IMR-90 (cell line): ENCODE measurements around the gene MRPS16. TPM values are rescaled to one million over a fixed set of nuclear protein-coding genes. Genes with fewer than 3 reads are reported as not detected.

Experiments used
- ATAC-seq: fragments of 200-7000 bp; cut with Tn5 transposase; 2 replicates; pipeline ENCODE4 v1.9.1; 2020; ENCODE audit warnings: low read depth, mild to moderate bottlenecking, moderate library complexity
- BruUV-seq: library from RNA; stranded (reverse); fragments of 400-500 nt; replicated peaks from 2 replicates; lab custom pipeline; 2021; lab: Mats Ljungman, UMichigan
- CTCF ChIA-PET: fragments of 300-600 bp; formaldehyde crosslinking; extraction: SDS; loops from one replicate; lab custom pipeline; 2021; ENCODE audit warnings: antibody characterized with exemption; lab: Yijun Ruan, JAX
- POLR2A ChIA-PET: fragments of 300-600 bp; sonication (Branson Sonifier 250); formaldehyde crosslinking; loops from one replicate; lab custom pipeline; 2022; ENCODE audit warnings: antibody characterized with exemption; ENCODE audit not compliant: unreplicated experiment; lab: Charles Lee
- DNase-seq: peaks from one replicate; pipeline ENCODE4 v3.0.0; 2013
- H2AFZ ChIP-seq: replicated peaks from 2 replicates; pipeline ENCODE3; 2013; ENCODE audit warnings: low read length, mild to moderate bottlenecking; ENCODE audit not compliant: poor library complexity
- H2AK5ac ChIP-seq: 2 replicates; pipeline ENCODE4 v1.6.1; 2013; ENCODE audit warnings: low read depth, low read length, inconsistent platforms
- H2AK9ac ChIP-seq: replicated peaks from 2 replicates; pipeline ENCODE3; 2013; ENCODE audit warnings: mild to moderate bottlenecking, low read depth, low read length, moderate library complexity; ENCODE audit not compliant: poor library complexity
- H2BK120ac ChIP-seq: 2 replicates; pipeline ENCODE4 v1.6.1; 2013; ENCODE audit warnings: low read depth, low read length, inconsistent platforms
- H2BK15ac ChIP-seq: 3 replicates; pipeline ENCODE4 v1.6.1; 2013; ENCODE audit warnings: low read depth, low read length, inconsistent platforms
- H2BK20ac ChIP-seq: 2 replicates; pipeline ENCODE4 v1.6.1; 2013; ENCODE audit warnings: low read depth, mild to moderate bottlenecking, inconsistent platforms, low read length, moderate library complexity
- H2BK5ac ChIP-seq: 2 replicates; pipeline ENCODE4 v1.6.1; 2013; ENCODE audit warnings: mild to moderate bottlenecking, low read depth, low read length, inconsistent platforms; ENCODE audit not compliant: poor library complexity, severe bottlenecking
- H3K14ac ChIP-seq: replicated peaks from 2 replicates; pipeline ENCODE4 v1.6.1; 2013; ENCODE audit warnings: low read depth, low read length, inconsistent platforms
- H3K18ac ChIP-seq: 2 replicates; pipeline ENCODE4 v1.6.1; 2013; ENCODE audit warnings: low read depth, low read length, control low read depth
- H3K23ac ChIP-seq: 2 replicates; pipeline ENCODE4 v1.6.1; 2013; ENCODE audit warnings: low read depth, low read length, inconsistent platforms
- H3K27ac ChIP-seq: 2 replicates; pipeline ENCODE4 v1.5.1; 2013; ENCODE audit warnings: mild to moderate bottlenecking, control low read depth, low read length; ENCODE audit not compliant: insufficient read depth
- H3K27me3 ChIP-seq: 2 replicates; pipeline ENCODE4 v1.6.1; 2013; ENCODE audit warnings: low read length; ENCODE audit not compliant: control insufficient read depth, insufficient read depth
- H3K36me3 ChIP-seq: 2 replicates; pipeline ENCODE4 v1.6.1; 2013; ENCODE audit warnings: low read length, mixed read lengths; ENCODE audit not compliant: control insufficient read depth, insufficient read depth
- H3K4ac ChIP-seq: 2 replicates; pipeline ENCODE4 v1.6.1; 2013; ENCODE audit warnings: low read depth, low read length, inconsistent platforms
- H3K4me1 ChIP-seq: 2 replicates; pipeline ENCODE4 v1.6.1; 2013; ENCODE audit warnings: low read length, mixed read lengths; ENCODE audit not compliant: control insufficient read depth, insufficient read depth
- H3K4me2 ChIP-seq: 2 replicates; pipeline ENCODE4 v1.6.1; 2013; ENCODE audit warnings: low read depth, mild to moderate bottlenecking, control low read depth, low read length, moderate library complexity
- H3K4me3 ChIP-seq: 2 replicates; pipeline ENCODE4 v1.5.1; 2013; ENCODE audit warnings: low read depth, mild to moderate bottlenecking, control low read depth, low read length, moderate library complexity; ENCODE audit not compliant: insufficient read depth
- H3K56ac ChIP-seq: 2 replicates; pipeline ENCODE4 v1.6.1; 2013; ENCODE audit warnings: low read length, inconsistent platforms; ENCODE audit not compliant: insufficient read depth; ENCODE audit errors: extremely low read depth
- H3K79me1 ChIP-seq, 2 experiments: 2 replicates each; pipeline ENCODE4 v1.6.1; 2013; ENCODE audit warnings: low read length in 2 of 2, inconsistent platforms in 1 of 2, low read depth in 1 of 2
- H3K9ac ChIP-seq: 2 replicates; pipeline ENCODE4 v1.6.1; 2013; ENCODE audit warnings: low read depth, low read length, control low read depth
- H3K9me1 ChIP-seq: 2 replicates; pipeline ENCODE4 v1.6.1; 2013; ENCODE audit warnings: low read length, inconsistent platforms; ENCODE audit not compliant: insufficient read depth
- H3K9me3 ChIP-seq: 2 replicates; pipeline ENCODE4 v1.6.1; 2013; ENCODE audit warnings: low read length; ENCODE audit not compliant: control insufficient read depth, insufficient read depth
- H4K20me1 ChIP-seq: 2 replicates; pipeline ENCODE4 v1.6.1; 2013; ENCODE audit warnings: low read length, inconsistent platforms; ENCODE audit not compliant: insufficient read depth
- H4K5ac ChIP-seq: 2 replicates; pipeline ENCODE4 v1.6.1; 2013; ENCODE audit warnings: mild to moderate bottlenecking, low read depth, low read length, control low read depth
- H4K8ac ChIP-seq, 2 experiments: 2 replicates each; pipeline ENCODE4 v1.6.1; 2013; ENCODE audit warnings: low read depth in 2 of 2, low read length in 2 of 2, control low read depth in 1 of 2, inconsistent platforms in 1 of 2
- H4K91ac ChIP-seq: 2 replicates; pipeline ENCODE4 v1.6.1; 2013; ENCODE audit warnings: low read depth, low read length, inconsistent platforms; ENCODE audit not compliant: insufficient read depth
- BHLHE40 ChIP-seq: fragments of 150-350 bp; IDR thresholded peaks from 2 replicates; pipeline ENCODE4 v1.6.1; 2016; ENCODE audit warnings: mild to moderate bottlenecking, low read depth, low read length
- CEBPB ChIP-seq: IDR thresholded peaks from 2 replicates; pipeline ENCODE4 v1.6.1; 2012; ENCODE audit warnings: low read depth, low read length, improper control_type of control experiment
- ELK1 ChIP-seq: fragments of 150-350 bp; IDR thresholded peaks from 2 replicates; pipeline ENCODE4 v1.6.1; 2016; ENCODE audit warnings: low read depth, mild to moderate bottlenecking, low read length, moderate library complexity, borderline replicate concordance
- MAZ ChIP-seq: IDR thresholded peaks from 2 replicates; pipeline ENCODE4 v1.6.1; 2012; ENCODE audit warnings: low read depth, mild to moderate bottlenecking, low read length, improper control_type of control experiment, moderate library complexity, borderline replicate concordance
- MXI1 ChIP-seq: IDR thresholded peaks from 2 replicates; pipeline ENCODE4 v1.6.1; 2012; ENCODE audit warnings: low read depth, mild to moderate bottlenecking, low read length, moderate library complexity, borderline replicate concordance
- POLR2A ChIP-seq: IDR thresholded peaks from 2 replicates; pipeline ENCODE4 v1.6.1; 2012; ENCODE audit warnings: mild to moderate bottlenecking, low read depth, low read length
- RAD21 ChIP-seq: IDR thresholded peaks from 2 replicates; pipeline ENCODE4 v1.6.1; 2012; ENCODE audit warnings: low read length, improper control_type of control experiment
- RCOR1 ChIP-seq: IDR thresholded peaks from 2 replicates; pipeline ENCODE4 v1.6.1; 2012; ENCODE audit warnings: mild to moderate bottlenecking, low read length, improper control_type of control experiment; ENCODE audit not compliant: insufficient replicate concordance
- RFX5 ChIP-seq: IDR thresholded peaks from 2 replicates; pipeline ENCODE4 v1.8.0; 2012; ENCODE audit warnings: low read depth, mild to moderate bottlenecking, low read length, moderate library complexity
- WGBS, 2 experiments: methylation state at CpG; one replicate each; pipeline versions ENCODE4 v1.1.5 to v1.1.7; 2013; ENCODE audit warnings: missing lambda C conversion rate in 2 of 2; ENCODE audit not compliant: insufficient read length in 1 of 2; ENCODE audit errors: extremely low coverage in 2 of 2; 5-methylcytosine and 5-hydroxymethylcytosine counted together
- dilution Hi-C: fragments of 300-500 bp; cut with HindIII; formaldehyde crosslinking; loops from one replicate; pipeline ENCODE4 v1.14.3; 2018; ENCODE audit warnings: low sequenced_read_pairs; ENCODE audit not compliant: unreplicated experiment
- in situ Hi-C: fragments of 300-500 bp; cut with MboI; formaldehyde crosslinking; loops from 3 replicates; pipeline ENCODE4 v1.14.3; 2019; ENCODE audit warnings: low sequenced_read_pairs, inconsistent platforms, mixed read lengths
- intact Hi-C: fragments of 100-400 bp; cut with micrococcal nuclease; formaldehyde crosslinking; loops from 2 replicates; pipeline ENCODE4 v1.10.0; 2022
- polyA plus RNA-seq, 3 experiments: library from polyadenylated mRNA; depleted of rRNA; stranded (reverse); fragments of >200 nt; gene quantifications; 2 replicates each; pipeline ENCODE4 v1.2.3, GENCODE V29; 2012; ENCODE audit warnings: low replicate concordance in 1 of 3
- total RNA-seq: library from RNA; depleted of rRNA; stranded (reverse); fragments of >200 nt; gene quantifications from 2 replicates; pipeline ENCODE4 v1.2.3, GENCODE V29; 2012
- TF ChIP-seq, protein P1 (sequence below): fragments of 150-350 bp; IDR thresholded peaks from 2 replicates; pipeline ENCODE4 v1.6.1; 2017; ENCODE audit warnings: mild to moderate bottlenecking, antibody characterized with exemption, low read length, low read depth
- TF ChIP-seq, protein P2 (sequence below): conservative IDR thresholded peaks from 2 replicates; pipeline ENCODE4 v1.5.1; 2012; ENCODE audit warnings: mild to moderate bottlenecking, low read depth, low read length, improper control_type of control experiment

MRPS16 gene
- total and polyA plus RNA-seq, 2 of the 4 experiments (the other 2 are of a cell fraction) = 45.3 to 62.4 TPM

GRCh38 chr10:73207883-73208282, 44.6 kb downstream of the MRPS16 start:
- Histone ChIP-seq H2AK5ac (no peak overlapping the region), H3K56ac (no peak overlapping the region), H2BK15ac (no peak overlapping the region), H3K9me3 (no peaks in the 10 kb centered on the region; the same call in 1 of the 2 replicates), H3K27me3 (no peaks in the 10 kb centered on the region), H4K20me1 (no peaks in the 10 kb centered on the region), H2AK9ac (no peak overlapping the region), H3K4me2 (no peak overlapping the region), H2BK20ac (no peak overlapping the region), H4K8ac (no peak overlapping the region), H3K9me1 (no peaks in the 10 kb centered on the region), H3K36me3 (peaks cover 9% of the 10 kb centered on the region), H4K91ac (no peak overlapping the region), H3K4me3 (no peak overlapping the region), H4K5ac (no peak overlapping the region), H3K23ac (no peak overlapping the region), H3K18ac (no peak overlapping the region), H3K27ac (no peak overlapping the region), H2BK120ac (no peak overlapping the region), H3K79me1 (no peaks in the 10 kb centered on the region; a peak in 1 of 4 replicates), H2BK5ac (no peak overlapping the region), H3K4ac (no peak overlapping the region), H3K4me1 (no peaks in the 10 kb centered on the region), H3K14ac (no peak overlapping the region), H2AFZ (no peak overlapping the region), H3K9ac (no peak overlapping the region)
- TF ChIP-seq, protein P1, sequence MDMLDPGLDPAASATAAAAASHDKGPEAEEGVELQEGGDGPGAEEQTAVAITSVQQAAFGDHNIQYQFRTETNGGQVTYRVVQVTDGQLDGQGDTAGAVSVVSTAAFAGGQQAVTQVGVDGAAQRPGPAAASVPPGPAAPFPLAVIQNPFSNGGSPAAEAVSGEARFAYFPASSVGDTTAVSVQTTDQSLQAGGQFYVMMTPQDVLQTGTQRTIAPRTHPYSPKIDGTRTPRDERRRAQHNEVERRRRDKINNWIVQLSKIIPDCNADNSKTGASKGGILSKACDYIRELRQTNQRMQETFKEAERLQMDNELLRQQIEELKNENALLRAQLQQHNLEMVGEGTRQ = no peak
- TF ChIP-seq RCOR1 (no peak), BHLHE40 (no peak), CEBPB (no peak), MXI1 (no peak), RFX5 (no peak), POLR2A (no peak), MAZ (no peak), ELK1 (no peak), RAD21 (no peak)
- TF ChIP-seq, protein P2, sequence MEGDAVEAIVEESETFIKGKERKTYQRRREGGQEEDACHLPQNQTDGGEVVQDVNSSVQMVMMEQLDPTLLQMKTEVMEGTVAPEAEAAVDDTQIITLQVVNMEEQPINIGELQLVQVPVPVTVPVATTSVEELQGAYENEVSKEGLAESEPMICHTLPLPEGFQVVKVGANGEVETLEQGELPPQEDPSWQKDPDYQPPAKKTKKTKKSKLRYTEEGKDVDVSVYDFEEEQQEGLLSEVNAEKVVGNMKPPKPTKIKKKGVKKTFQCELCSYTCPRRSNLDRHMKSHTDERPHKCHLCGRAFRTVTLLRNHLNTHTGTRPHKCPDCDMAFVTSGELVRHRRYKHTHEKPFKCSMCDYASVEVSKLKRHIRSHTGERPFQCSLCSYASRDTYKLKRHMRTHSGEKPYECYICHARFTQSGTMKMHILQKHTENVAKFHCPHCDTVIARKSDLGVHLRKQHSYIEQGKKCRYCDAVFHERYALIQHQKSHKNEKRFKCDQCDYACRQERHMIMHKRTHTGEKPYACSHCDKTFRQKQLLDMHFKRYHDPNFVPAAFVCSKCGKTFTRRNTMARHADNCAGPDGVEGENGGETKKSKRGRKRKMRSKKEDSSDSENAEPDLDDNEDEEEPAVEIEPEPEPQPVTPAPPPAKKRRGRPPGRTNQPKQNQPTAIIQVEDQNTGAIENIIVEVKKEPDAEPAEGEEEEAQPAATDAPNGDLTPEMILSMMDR = no peak
- DNase-seq (no peak), ATAC-seq (no peak)
- in situ Hi-C loops = no loop called here
- intact Hi-C loops = no loop called here
- 86% methylated on average over 1 of the region's 2 CpGs; no CpG with 5 or more reads in 1 of the 2 experiments for WGBS, 2 experiments
- ChIA-PET CTCF (no interaction called here), POLR2A (no interaction called here)
- BruUV-seq = no TSS peak
- dilution Hi-C loops = no loop called here
